ENCODE results near the gene PRMT1. TPM values are rescaled to one million over a fixed set of nuclear protein-coding genes. Genes with fewer than 3 reads are reported as not detected.
"Not testable (repeated sequence)": the region's sequence is repeated elsewhere in the genome, so short reads cannot be mapped to it uniquely, and the experiment has no call there.

The PRMT1 gene
- total RNA-seq, 1 donor from 2014 or later, result 462 TPM

DNA sequence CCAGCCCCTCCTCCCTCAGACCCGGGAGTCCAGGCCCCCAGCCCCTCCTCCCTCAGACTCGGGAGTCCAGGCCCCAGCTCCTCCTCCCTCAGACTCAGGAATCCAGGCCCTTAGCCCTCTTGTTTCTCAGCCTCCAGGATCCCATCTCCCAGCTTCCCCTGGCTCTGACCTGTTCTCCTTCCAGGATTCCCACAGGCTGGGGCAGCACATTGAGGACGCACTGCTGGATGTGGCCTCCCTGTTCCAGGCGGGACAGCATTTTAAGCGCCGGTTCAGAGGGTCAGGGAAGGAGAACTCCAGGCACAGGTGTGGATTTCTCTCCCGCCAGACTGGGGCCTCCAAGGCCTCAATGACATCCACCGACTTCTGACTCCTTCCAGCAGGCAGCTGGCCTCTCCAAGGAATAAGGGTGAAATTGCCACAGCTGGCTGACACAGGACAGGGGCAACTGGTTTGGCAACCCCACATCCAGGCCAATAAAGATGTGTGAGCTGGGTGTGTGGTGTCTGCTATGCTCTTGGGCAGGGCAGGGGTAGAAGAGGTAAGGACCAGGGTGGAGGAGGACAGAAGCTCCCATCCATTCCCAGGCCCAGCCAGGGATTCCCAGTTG lies 36.3 kb downstream of the PRMT1 start:
- no peak overlapping the region for H3K4me3 Mint-ChIP-seq
- intact Hi-C loops (cut with micrococcal nuclease), result no loop called here
- no peaks in the 10 kb centered on the region for H3K9me3 Mint-ChIP-seq
- no peaks in the 10 kb centered on the region for H3K27me3 Mint-ChIP-seq (ENCODE audit: insufficient read depth)
- DNase-seq (ENCODE audit: low spot score), result no peak
- peaks cover 7% of the 10 kb centered on the region for H3K4me1 Mint-ChIP-seq (ENCODE audit: low read depth)
- H3K27ac Mint-ChIP-seq, result no peak overlapping the region
- H3K36me3 Mint-ChIP-seq (ENCODE audit: low read depth), result peaks cover 5% of the 10 kb centered on the region

DNA sequence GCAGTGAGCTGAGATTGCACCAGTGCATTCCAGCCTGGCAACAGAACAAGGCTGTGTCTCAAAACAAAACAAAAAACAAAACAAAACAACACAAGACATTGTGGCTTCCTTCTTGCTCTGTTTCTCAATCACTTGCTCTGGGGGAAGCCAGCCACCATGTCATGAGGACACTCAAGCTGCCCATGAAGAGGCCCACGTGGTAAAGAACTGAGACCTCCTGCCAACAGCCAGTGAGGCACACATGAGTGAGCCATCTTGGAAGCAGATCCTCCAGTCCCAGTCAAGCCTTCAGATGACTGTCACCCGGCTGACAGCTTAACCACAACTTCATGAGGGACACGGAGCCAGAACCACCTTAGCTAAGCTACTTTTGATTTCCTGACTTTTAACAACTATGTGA lies 39.1 kb downstream of the PRMT1 start:
- intact Hi-C loops (cut with micrococcal nuclease), result loop anchor here (2.0 kb wide), 1 partner anchor 97 kb away; the partner anchor contains the start of gene FUZ
- Mint-ChIP-seq H3K27me3 (ENCODE audit: insufficient read depth) (no peaks in the 10 kb centered on the region), H3K4me3 (no peak overlapping the region), H3K36me3 (ENCODE audit: low read depth) (peaks cover 5% of the 10 kb centered on the region), H3K27ac (no peak overlapping the region), H3K4me1 (ENCODE audit: low read depth) (peaks cover 7% of the 10 kb centered on the region), H3K9me3 (no peaks in the 10 kb centered on the region)
- DNase-seq (ENCODE audit: low spot score), result no peak

DNA sequence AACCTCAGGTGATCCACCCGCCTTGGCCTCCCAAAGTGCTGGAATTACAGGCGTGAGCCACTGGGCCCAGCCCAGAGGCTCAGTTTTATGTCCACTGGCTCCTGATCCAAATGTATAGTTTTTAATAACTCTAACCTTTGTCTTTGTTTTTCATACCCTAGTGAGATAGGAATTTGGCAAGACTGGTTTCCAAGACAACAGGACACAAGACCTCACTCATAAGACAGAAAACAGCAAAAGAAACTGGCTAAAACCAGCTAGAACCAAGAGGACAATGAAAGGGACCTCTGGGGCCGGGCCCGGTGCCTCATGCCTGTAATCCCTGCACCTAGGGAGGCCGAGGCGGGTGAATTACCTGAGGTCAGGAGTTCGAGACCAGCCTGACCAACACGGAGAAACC lies 41.4 kb downstream of the PRMT1 start:
- Mint-ChIP-seq H3K4me1 (ENCODE audit: low read depth) (peaks cover 7% of the 10 kb centered on the region), H3K27ac (no peak overlapping the region), H3K4me3 (no peak overlapping the region), H3K36me3 (ENCODE audit: low read depth) (peaks cover 5% of the 10 kb centered on the region), H3K9me3 (no peaks in the 10 kb centered on the region), H3K27me3 (ENCODE audit: insufficient read depth) (peaks cover 3% of the 10 kb centered on the region)
- intact Hi-C loops (cut with micrococcal nuclease), result no loop called here
- no peak for DNase-seq (ENCODE audit: low spot score)

DNA sequence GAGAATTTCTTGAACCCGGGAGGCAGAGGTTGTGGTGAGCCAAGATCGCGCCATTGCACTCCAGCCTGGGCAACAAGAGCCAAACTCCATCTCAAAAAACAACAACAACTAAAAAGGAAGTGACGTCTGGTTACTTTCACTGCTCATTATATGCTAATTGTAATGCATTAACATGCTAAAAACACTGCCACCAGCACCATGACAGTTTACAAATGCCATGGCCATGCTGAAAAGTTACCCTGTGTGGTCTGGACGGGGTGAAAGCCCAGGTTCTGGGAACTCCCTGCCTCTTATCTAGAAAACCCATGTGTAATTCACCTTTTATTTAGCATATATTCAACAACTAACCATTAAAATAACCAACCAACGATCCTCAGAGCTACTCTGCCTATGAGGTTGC lies 41.9 kb downstream of the PRMT1 start:
- intact Hi-C loops (cut with micrococcal nuclease), result no loop called here
- Mint-ChIP-seq H3K27me3 (ENCODE audit: insufficient read depth) (peaks cover 3% of the 10 kb centered on the region), H3K9me3 (no peaks in the 10 kb centered on the region), H3K36me3 (ENCODE audit: low read depth) (peaks cover 5% of the 10 kb centered on the region), H3K27ac (no peak overlapping the region), H3K4me3 (no peak overlapping the region), H3K4me1 (ENCODE audit: low read depth) (peaks cover 7% of the 10 kb centered on the region)
- no peak for DNase-seq (ENCODE audit: low spot score)

GRCh38 chr19:49719420-49719819 lies 42.3 kb downstream of the PRMT1 start:
- H3K27ac Mint-ChIP-seq; H3K9me3 Mint-ChIP-seq; H3K4me3 Mint-ChIP-seq; DNase-seq (ENCODE audit: low spot score); H3K4me1 Mint-ChIP-seq (ENCODE audit: low read depth); intact Hi-C loops (cut with micrococcal nuclease); H3K27me3 Mint-ChIP-seq (ENCODE audit: insufficient read depth); H3K36me3 Mint-ChIP-seq (ENCODE audit: low read depth): not testable (repeated sequence)

GRCh38 chr19:49727217-49728030 lies 50.4 kb downstream of the PRMT1 start:
- DNase-seq (ENCODE audit: low spot score), result no peak
- no peaks in the 10 kb centered on the region for H3K4me1 Mint-ChIP-seq (ENCODE audit: low read depth)
- no peak overlapping the region for H3K27ac Mint-ChIP-seq
- no peak overlapping the region for H3K4me3 Mint-ChIP-seq
- H3K27me3 Mint-ChIP-seq (ENCODE audit: insufficient read depth), result peaks cover 3% of the 10 kb centered on the region
- intact Hi-C loops (cut with micrococcal nuclease), result no loop called here
- no peaks in the 10 kb centered on the region for H3K36me3 Mint-ChIP-seq (ENCODE audit: low read depth)
- no peaks in the 10 kb centered on the region for H3K9me3 Mint-ChIP-seq

DNA sequence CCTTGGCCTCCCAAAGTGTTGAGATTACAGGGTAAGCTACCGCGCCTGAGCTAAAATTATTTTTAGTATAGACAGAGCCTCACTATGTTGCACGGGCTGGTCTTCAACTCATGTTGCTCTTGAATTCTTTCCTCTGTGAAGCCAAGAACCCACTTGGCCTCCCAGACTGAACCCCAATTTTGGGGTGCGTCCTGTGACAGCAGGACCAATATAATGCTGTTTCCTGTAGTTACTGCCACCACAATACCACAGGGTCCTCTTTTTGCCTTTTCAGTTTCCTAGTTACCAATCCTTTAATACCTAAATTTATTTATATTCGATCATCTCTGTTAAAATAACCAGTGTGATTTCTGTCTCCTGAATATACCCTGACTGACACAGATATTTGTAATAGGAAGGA lies 53.1 kb downstream of the PRMT1 start:
- Mint-ChIP-seq H3K9me3 (no peaks in the 10 kb centered on the region), H3K27ac (no peak overlapping the region), H3K27me3 (ENCODE audit: insufficient read depth) (no peaks in the 10 kb centered on the region), H3K36me3 (ENCODE audit: low read depth) (no peaks in the 10 kb centered on the region), H3K4me3 (no peak overlapping the region), H3K4me1 (ENCODE audit: low read depth) (no peaks in the 10 kb centered on the region)
- DNase-seq (ENCODE audit: low spot score), result no peak
- intact Hi-C loops (cut with micrococcal nuclease), result no loop called here

Other genes starting within 250 kb of the PRMT1 start
- gene SLC17A7, start 235.7 kb upstream of the PRMT1 start, total RNA-seq, result 0.16 TPM in 1 of 2 replicates, not detected in the other
- gene PIH1D1, start 225.5 kb upstream of the PRMT1 start, total RNA-seq, result 124 and 126 TPM in 2 replicates
- gene ALDH16A1, start 224.0 kb upstream of the PRMT1 start, total RNA-seq, result 23.1 and 24.5 TPM in 2 replicates
- 58.4 and 65.4 TPM in 2 replicates for gene FLT3LG, start 203.1 kb upstream of the PRMT1 start, total RNA-seq
- 2,876 and 2,988 TPM in 2 replicates for gene RPL13A, start 189.7 kb upstream of the PRMT1 start, total RNA-seq
- gene RPS11, start 180.8 kb upstream of the PRMT1 start, total RNA-seq, result 1,890 and 1,927 TPM in 2 replicates
- gene FCGRT, start 164.6 kb upstream of the PRMT1 start, total RNA-seq, result 0.88 and 1.1 TPM in 2 replicates
- 2.0 and 2.1 TPM in 2 replicates for gene RCN3, start 149.3 kb upstream of the PRMT1 start, total RNA-seq
- gene NOSIP, start 96.7 kb upstream of the PRMT1 start, total RNA-seq, result 72.1 and 77.5 TPM in 2 replicates
- gene PRRG2, start 96.0 kb upstream of the PRMT1 start, total RNA-seq, result 0.59 and 1.2 TPM in 2 replicates
- 32.3 and 34.2 TPM in 2 replicates for gene PRR12, start 86.1 kb upstream of the PRMT1 start, total RNA-seq
- 4.4 and 4.7 TPM in 2 replicates for gene RRAS, start 37.1 kb upstream of the PRMT1 start, total RNA-seq
- gene SCAF1, start 35.1 kb upstream of the PRMT1 start, total RNA-seq, result 75.4 and 79.7 TPM in 2 replicates
- 149 and 156 TPM in 2 replicates for gene IRF3, start 11.4 kb upstream of the PRMT1 start, total RNA-seq
- 72.2 and 73.7 TPM in 2 replicates for gene BCL2L12, start 11.3 kb upstream of the PRMT1 start, total RNA-seq
- gene ADM5, start 12.3 kb downstream of the PRMT1 start, total RNA-seq, result 6.0 and 6.9 TPM in 2 replicates
- gene CPT1C, start 13.8 kb downstream of the PRMT1 start, total RNA-seq, result 3.1 and 3.9 TPM in 2 replicates
- gene TSKS, start 86.0 kb downstream of the PRMT1 start, total RNA-seq, result 1.3 and 2.0 TPM in 2 replicates
- gene AP2A1, start 89.7 kb downstream of the PRMT1 start, total RNA-seq, result 61.1 and 63.6 TPM in 2 replicates
- gene FUZ, start 136.0 kb downstream of the PRMT1 start, total RNA-seq, result 14.0 and 18.8 TPM in 2 replicates
- gene MED25, start 141.0 kb downstream of the PRMT1 start, total RNA-seq, result 54.2 and 54.5 TPM in 2 replicates
- gene PTOV1, start 173.9 kb downstream of the PRMT1 start, total RNA-seq, result 107 and 113 TPM in 2 replicates
- 138 and 141 TPM in 2 replicates for gene PNKP, start 190.3 kb downstream of the PRMT1 start, total RNA-seq
- 32.1 and 32.2 TPM in 2 replicates for gene AKT1S1, start 200.1 kb downstream of the PRMT1 start, total RNA-seq
- gene TBC1D17, start 200.4 kb downstream of the PRMT1 start, total RNA-seq, result 38.7 and 41.8 TPM in 2 replicates
- gene IL4I1, start 219.6 kb downstream of the PRMT1 start, total RNA-seq, result 50.0 and 51.5 TPM in 2 replicates